Stimulated activated CD4-positive, alpha-beta T cell treated with anti-CD3 and anti-CD28 coated beads, Interleukin-1b, Interleukin-23, amount 100 ng/mL, for 48 hours (primary cell): ENCODE results near the gene CXCR2.
"Not testable (repeated sequence)": the region's sequence is repeated elsewhere in the genome, so short reads cannot be mapped to it uniquely, and the experiment has no call there.

Experiments used
- DNase-seq: peaks from one replicate; pipeline ENCODE4 v3.0.0-alpha.2; 2020

Gene CXCR2

GRCh38 chr2:218125626-218126080 lies at the start of gene CXCR2:
Gene CXCR2 (plus strand): TSS chr2:218126028. CDS start chr2:218134802, 8,774 bp downstream.
- no peak for DNase-seq

- DNase-seq: no peak
Measured at GRCh38 chr2:218077464-218078216, 48.2 kb upstream of the CXCR2 start.

- no peak for DNase-seq
Measured at GRCh38 chr2:218079943-218080913, 45.6 kb upstream of the CXCR2 start.

GRCh38 chr2:218081063-218081462 lies 44.8 kb upstream of the CXCR2 start:
- DNase-seq: no peak

DNA sequence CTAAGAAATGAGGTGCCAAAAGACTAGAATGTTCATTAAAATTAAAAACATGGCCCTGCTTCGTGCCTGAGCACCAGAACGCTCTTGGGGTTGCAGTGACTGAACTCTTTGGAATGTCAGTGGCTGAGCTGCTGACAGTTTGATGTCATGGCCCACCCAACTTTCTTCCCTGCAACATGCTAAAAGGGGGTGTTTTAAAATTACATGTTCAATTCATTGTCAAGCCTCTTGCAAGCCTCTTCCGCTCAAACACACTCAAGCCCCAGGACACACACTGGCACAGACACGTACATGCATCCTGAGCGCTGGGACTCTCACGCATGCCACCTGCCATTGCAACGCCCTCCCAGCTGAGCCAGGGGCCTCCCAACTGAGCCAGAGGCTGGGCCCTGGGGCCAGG lies 44.1 kb upstream of the CXCR2 start:
- no peak for DNase-seq

DNA sequence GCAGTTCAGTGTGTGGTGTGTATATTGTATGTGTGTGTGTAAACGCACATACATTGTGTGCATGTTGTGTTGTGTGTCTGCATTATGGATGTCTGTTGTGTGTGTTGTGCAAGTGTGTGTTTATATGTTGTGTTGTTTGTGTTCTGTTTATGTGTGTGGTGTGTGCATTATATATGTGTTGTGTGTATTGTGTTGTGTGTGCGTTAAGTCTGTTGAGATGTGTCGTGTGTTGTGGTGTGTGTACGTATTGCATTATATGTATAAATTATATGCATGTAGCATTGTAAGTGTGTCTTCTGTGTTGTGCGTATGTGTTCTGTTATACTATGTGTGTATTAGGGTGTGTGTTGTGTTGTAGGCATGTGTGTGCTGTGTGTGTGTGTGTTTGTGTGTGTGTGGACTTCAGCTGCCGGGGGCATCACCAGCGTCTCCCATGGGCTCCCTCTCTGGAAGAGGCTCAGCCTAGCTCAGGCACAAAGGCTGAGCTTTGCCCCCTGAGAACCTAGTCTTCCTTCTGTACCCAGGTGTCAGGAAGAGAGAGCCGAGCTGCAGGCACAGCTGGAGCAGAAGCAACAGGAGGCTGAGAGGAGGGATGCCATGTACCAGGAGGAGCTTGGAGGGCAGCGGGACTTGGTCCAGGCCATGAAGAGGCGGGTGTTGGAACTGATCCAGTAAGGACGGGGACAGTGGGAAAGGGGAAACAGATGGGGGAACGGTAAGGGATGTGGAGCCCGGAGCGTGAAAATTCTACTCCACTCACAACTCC lies 43.1 kb upstream of the CXCR2 start:
- no peak for DNase-seq

- DNase-seq: no peak
Measured at GRCh38 chr2:218083352-218083676, 42.5 kb upstream of the CXCR2 start.

DNA sequence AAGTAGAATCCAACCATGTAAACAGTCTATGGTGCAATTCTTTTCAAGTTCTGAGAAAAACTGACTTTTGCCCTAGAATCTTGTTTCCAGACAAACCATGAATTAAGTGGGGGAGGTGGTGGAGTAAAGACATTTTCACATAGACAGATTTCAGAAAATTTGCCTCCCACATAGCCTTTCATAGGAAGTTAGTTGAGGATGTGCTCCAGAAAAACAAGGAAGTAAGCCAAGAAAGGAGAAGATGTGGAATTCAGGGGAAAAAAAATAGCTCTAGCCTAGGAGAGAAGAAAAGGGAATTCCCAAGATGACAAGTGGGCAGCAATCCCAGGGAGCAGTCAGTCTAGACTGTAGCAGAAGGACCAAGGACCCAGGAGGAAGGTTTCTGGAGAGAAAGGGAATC lies 39.4 kb upstream of the CXCR2 start:
- no peak for DNase-seq

GRCh38 chr2:218089259-218089658 lies 36.6 kb upstream of the CXCR2 start:
- DNase-seq: no peak

GRCh38 chr2:218091746-218092145 lies 34.1 kb upstream of the CXCR2 start:
- no peak for DNase-seq

DNA sequence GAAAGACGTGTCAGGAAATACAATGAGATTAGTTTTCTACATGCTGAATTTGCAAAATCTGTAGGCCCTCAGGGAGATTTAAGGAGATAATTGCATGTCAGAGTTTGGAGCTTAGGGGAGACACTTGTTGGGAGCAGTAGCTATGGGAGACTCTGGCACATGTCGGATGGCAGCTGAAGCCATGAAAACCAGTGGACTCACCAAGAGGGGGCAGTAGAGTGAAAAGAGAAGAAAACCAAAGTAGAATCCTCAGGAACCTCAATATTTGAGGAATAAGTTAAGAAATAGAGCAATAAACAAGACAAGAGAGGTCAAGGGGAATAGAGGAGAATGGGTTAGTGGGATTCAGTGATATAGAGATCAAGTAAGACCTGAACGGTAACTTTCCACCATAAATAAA lies 31.9 kb upstream of the CXCR2 start:
- DNase-seq: no peak

- DNase-seq: no peak
Measured at GRCh38 chr2:218095853-218096252, 30.0 kb upstream of the CXCR2 start.

- DNase-seq: no peak
Measured at GRCh38 chr2:218097975-218098374, 27.9 kb upstream of the CXCR2 start.

DNA sequence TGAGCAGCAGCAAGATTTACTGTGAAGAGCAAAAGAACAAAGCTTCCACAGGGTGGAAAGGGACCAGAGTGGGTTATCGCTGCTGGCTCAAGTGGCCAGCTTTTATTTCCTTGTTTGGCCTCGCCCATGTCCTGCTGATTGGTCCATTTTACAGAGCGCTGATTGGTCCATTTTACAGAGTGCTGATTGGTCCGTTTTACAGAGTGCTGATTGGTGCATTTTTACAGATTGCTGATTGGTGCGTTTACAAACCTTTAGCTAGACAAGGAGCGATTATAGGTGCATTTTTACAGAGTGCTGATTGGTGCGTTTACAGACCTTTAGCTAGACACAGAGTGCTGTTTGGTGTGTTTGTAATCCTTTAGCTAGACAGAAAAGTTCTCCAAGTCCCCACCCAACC lies 17.0 kb upstream of the CXCR2 start:
- not testable (repeated sequence) for DNase-seq

DNA sequence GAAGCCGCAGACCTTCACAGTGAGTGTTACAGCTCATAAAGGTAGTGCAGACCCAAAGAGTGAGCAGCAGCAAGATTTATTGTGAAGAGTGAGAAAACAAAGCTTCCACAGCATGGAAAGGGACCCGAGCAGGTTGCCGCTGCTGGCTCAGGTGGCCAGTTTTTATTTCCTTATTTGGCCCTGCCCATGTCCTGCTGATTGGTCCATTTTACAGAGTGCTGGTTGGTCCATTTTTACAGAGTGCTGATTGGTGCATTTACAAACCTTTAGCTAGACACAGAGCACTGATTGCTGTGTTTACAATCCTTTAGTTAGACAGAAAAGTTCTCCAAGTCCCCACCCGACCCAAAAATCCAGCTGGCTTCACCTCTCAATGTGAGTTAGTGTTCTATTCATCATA lies 4.0 kb upstream of the CXCR2 start:
- DNase-seq: not testable (repeated sequence)

- not testable (repeated sequence) for DNase-seq
Measured at GRCh38 chr2:218122286-218122685, 3.5 kb upstream of the CXCR2 start.

GRCh38 chr2:218123986-218124385 lies 1.8 kb upstream of the CXCR2 start:
- no peak for DNase-seq

DNA sequence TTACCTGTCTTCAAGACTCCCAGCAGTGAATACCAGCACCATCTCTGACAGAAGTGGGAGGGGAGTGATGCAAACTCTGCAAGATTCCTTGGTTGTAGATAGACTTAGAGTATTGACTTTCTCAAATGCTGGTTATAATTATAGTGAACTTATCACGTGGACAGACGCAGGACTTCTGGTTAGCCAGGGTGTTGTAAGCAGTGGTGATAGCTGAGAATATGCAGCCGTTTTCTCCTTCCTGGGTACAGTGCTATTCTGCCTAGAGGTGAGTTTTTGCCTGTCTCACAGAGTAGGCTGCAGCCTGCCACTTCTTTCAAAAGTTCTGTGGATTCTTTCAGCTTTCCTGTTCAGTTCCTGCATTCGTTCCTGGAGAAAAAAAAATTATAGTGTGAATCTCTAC lies 733 bp upstream of the CXCR2 start:
- DNase-seq: no peak

DNA sequence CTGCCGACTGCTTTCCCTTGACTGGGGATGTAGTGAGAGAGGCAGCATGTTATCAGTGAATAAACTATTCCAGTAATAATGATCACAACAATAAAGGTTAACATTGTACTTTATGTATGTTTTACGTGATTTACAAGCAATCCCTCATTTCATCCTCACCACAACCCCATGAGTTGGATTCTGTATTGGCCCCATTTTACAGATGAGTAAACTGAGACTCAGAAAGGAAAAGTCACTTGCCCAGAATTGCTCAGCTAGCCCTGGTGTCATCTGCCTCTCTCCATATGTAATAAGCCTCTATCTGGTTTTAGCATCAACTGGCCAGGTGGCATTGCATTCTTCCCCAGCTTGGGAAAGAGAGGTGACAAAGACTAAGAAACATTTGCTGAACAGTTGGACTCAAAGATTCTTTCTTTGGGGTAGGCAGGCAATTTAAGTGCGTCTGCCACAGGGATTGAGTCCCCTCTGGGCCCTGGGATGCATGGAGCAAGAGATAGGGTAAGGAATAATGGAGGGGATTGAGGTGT lies 2.2 kb downstream of the CXCR2 start:
- DNase-seq: no peak

GRCh38 chr2:218128781-218129457 lies 3.1 kb downstream of the CXCR2 start:
- DNase-seq: no peak

DNA sequence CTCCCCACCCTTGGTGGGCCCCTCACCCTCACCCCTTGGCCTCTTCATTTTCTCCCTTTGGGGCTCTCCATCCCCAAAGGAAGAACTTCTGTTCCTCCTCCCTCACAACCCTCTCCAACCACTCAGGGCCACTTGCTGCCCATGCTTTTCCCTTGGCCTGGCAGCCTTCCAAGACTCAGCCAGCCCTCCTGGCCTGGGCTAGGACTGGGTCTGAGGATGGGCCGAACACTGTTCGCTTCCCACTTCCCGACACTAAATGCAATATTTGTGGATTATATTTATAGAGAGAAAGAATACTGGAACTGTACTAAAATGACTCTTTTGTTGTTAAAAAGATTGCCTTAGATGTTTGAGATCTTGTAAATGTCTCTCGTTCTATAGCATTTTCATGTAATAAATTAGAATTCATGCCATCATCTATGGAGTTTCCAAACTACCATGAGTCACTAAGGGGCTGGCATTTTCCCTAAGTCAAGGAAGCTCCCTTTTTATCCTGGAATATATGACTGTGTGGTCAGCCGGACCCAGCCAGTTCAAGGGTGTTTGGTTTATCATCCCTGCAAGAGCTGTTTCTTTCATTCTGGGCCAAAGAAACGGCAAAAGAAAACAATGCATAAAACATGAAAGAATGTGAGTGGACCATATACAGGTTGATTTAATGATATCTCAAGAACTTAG lies 3.8 kb downstream of the CXCR2 start:
- no peak for DNase-seq

DNA sequence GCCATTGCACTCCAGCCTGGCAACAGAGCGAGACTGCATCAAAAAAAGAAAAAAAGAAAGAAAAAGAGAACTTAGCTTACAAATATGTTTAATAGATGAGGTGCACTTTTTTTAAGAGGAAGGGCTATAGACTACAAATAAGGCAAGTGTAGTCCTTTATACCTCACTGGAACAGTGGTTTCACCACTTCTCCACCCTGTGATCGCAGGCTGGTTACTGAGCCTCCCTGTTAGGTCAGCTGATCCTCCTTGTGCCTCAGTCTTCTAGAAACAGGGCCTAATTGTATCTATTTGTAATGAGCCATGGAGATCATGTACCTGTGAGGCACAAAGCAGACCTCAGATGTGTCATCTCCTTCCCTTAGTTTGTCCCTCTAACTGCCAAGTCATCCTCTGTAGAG lies 4.5 kb downstream of the CXCR2 start:
- DNase-seq: no peak
